HG03139 (cell line): Measurements from ENCODE around the gene KRT86.

ENCODE experiments used
- ATAC-seq: cut with Tn5 transposase; IDR thresholded peaks from one replicate; pipeline ENCODE4 v1.9.1; 2021; ENCODE audit not compliant: unreplicated experiment

KRT86 gene

DNA sequence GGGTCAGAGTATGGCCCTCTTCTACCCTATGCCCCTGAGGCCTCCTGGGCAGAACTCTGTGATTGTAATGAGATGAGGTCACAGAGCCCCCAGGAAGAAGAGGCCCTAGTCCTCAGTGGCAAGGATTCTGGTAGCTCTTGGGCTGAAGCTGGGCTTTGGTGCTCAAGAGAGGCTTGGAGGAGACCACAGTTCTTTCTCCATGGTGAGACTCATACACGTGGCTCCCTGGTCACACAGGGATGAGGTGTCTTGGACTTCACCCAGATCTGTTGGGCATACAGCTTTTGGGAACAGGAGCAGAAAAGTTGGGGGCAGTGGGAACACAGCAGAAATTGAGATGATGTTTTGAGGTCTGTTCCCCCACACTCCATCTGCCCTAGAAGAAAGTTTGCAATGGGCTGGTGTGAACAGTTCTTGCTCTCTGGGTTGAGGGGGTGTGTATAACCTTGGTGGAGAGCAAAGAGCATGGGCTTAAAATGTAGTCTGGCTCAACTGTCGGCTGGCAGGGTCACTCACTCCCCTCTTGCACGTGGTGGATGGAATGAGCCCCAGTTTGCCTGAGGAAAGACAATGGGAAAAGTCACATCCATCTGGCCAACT lies at the start of gene KRT86:
TSS of gene KRT86 (plus strand) at position 125 of the 600 bp plus-strand sequence. CDS start 27,272 bp downstream, outside the sequence.
- ATAC-seq: no peak

DNA sequence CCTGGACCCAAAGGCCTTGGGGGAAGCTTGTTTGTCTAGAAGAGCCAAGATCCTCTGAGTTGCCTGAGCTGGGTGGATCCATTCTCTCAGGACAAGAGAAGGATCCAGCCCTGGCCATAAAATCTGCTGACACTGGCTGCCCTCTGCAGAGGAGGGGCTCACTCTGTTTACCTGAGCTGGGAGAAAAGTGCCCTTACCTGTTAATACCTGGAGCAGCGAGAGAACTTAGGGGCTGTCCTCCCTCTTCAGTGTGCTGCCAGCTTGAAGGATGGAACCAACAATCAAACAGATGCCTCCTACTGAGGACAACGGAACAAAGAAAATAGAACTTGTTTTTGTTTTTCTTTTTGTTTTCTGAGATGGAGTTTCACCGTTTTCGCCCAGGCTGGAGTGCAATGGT lies 48.7 kb upstream of the KRT86 start:
- ATAC-seq: no peak

DNA sequence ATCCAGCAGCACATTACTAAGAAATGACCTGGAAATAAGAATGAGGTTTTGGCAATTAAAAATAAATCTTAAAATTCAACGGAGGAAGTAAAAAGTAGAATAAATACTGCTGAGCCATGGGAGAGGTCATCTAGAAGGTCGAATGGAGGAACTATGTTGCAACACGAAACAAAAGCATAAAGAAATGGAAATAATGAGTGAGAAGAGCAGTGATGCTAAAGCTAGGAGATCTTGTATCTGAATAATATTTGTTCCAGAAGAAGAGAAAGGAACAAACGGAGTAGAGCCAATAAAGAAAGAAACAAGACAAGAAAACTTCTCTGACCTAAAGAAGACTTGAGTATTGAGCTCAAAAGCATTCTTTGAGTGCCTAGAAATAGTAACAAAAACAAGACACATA lies 48.0 kb upstream of the KRT86 start:
- ATAC-seq: no peak

DNA sequence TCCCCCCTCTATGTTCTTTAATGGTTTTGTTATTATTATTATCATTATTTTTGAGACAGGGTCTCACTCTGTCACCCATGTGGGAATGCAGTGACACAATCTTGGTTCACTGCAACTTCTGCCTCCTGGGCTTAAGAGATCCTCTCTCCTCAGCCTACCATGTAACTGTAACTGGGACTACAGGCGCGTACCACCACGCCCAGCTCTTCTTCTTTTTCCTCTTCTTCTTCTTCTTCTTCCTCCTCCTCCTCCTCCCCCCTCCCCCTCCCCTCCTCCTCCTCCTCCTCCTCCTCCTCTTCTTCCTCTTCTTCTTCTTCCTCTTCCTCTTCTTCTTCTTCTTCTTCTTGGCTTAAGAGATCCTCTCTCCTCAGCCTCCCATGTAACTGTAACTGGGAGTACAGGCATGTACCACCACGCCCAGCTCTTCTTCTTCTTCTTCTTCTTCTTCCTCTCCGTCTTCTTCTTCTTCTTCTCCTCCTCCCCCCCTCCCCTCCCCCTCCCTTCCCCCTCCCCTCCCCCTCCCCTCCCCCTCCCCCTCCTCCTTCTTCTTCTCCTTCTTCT lies 46.8 kb upstream of the KRT86 start:
- no peak for ATAC-seq

DNA sequence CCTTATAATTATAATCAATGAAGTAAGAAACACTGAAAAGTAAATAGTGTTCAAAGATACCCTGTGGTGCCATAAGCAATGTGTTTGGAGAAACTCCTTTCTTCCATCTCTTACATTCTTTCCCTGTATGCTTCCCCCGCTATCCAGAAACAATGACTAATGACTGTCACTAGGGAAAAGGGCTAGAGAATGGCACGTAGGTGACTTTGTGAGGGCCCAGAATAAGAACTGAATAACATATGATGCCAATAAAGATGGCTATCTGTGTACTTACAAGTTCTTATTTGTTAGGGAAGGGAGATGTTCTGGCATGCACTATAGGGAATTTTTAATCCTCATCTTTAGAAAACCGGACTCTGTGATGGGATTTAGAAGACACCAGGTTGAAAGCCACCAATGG lies 46.1 kb upstream of the KRT86 start:
- no peak for ATAC-seq

DNA sequence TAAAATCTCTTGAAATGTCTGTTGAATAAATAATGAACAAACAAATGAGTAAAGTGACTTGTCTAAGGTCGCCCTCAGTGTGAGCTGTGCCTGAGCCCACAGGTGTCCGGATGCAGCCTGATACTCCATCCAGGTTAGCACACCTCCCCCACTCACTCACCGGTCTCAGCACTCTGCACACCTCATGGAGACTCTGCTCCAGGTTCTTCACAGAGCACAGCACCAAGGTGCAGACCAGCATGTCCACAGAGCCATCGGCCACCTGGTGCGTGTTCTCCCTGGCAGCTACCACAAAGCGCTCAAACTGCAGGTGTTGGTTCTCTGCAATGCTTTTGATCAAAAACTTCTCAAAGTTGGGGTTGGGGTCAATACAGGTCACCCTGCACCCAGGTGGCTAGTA lies 45.5 kb upstream of the KRT86 start:
- ATAC-seq: no peak

DNA sequence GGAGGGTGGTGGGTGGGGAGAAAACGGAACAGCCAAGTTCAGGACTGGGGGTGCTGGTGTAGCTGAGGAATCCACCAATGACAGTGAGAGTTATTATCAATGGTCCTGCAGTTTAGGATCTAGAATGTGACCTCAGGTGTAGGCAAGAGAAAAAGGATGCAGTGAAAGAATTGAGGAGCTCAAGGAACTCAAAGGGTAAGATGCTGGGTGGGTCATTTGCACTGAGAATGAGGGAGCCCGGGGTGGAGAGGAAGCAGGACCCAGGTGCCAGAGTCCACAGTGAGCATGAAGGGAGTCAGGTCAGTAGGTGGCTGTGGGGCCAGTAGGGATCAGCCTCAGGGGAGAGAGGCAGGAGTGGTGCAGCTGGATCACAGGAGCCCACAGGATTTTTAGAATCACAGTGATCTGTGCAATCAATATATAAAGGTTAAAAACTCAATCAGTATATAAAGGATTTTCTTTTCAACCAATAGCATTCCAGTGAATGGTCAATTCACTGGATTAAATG lies 44.6 kb upstream of the KRT86 start:
- ATAC-seq: no peak

DNA sequence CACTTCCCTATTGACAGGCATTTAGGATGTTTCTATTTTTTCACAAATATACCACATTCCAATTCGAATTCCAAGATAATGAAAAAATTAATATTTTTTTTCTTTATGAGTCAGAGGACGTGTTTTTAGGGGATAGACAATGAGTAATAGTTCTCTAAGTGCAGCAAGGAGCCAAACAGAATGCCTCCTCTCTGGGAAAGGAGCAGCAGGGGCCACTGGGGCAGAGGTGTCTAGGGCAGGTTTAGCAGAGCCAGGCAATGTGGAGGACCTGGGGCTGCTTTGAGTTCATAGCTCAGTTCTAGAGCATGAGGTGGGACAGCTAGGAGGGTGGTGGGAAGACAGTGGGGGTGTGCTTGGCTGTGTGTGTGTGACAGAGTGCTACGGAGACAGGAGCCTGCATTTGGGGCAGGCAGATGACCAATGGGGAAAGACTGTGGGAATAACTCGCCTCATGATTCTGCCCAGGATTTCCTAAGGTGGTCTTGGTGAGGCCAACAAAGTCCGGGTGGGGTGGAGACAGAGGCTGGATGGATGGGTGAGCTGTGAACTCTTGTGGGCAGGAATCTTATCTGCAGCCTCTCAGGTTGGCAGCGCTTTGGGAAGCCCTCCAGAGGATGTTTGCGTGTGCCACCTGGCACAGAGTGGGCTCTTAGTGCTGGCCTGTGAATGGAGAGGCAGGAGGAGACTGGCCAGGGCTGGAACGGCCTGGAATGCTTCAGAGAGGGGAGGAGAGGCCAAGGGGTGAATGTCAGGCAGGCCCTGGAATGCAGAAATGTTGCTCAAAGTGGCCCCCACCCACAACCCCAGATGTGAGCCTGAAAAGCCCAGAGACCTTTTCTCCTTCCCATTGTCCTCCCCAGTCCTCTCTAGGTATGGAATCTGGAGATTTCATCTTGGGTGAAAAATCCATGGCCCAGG lies 43.8 kb upstream of the KRT86 start:
- no peak for ATAC-seq

DNA sequence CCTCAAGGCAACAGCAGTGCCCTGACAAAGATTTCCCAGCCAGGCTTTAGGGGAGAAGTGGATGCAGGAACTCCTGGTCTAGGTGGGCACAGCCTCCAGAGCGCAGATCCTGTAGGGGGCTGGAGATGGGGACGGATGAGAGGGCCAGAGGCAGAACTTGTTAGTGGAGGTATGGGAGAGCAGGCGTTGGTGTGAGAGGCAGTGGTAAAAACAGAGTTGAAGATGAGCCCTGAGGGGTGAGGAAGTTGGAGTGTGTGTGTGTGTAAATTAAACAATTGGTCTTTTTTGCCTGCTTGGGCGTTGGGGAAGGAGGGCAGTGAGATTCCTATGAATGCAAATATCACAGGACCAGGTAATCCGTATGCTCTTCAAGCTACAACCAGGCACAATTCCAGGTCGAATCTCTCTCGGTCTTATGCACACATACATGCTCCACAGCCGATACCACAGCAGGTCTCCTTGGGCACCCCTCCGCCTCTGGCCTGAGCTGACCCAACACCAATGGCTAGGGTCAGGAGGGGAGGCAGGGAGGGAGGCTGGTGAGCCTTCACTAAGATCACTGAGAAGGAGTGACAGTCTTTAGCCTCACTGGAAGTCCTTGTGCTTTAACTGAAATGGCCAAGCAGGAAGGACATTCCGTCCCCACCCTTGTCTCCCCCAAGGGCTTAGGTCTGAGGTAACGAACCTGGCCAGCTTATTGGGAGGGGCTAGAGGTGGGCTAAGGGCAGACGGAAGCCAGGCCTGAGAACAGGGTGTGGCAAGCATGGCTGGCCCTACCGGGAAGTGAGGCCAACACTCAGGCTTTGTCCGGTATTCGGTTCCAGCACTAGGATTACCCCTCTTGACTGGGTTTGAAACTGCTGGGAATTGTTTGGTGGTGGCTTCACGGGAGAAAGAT lies 42.9 kb upstream of the KRT86 start:
- ATAC-seq: no peak

DNA sequence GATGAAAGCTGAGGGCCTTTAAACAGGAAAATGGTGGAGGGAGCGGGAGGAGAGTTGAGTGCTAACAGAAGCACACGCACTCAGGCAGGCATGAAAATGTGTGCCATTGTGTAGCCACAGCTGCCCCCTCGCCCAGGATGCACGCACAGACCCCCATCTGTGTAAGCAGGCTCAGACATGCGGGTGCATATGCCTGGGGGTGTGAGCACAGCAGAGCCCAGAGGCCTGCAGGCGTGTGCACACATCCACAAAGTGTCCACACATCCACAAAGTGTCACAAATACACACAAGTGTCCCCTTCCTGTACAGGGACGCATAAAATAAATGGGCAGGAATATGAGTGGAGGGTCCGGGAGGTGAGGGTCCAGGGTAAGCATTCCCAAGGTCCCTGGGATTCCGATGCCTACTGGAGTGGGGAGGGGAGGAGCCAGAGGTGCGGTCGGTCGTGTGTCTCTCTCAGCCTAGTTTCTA lies 42.2 kb upstream of the KRT86 start:
- no peak for ATAC-seq

DNA sequence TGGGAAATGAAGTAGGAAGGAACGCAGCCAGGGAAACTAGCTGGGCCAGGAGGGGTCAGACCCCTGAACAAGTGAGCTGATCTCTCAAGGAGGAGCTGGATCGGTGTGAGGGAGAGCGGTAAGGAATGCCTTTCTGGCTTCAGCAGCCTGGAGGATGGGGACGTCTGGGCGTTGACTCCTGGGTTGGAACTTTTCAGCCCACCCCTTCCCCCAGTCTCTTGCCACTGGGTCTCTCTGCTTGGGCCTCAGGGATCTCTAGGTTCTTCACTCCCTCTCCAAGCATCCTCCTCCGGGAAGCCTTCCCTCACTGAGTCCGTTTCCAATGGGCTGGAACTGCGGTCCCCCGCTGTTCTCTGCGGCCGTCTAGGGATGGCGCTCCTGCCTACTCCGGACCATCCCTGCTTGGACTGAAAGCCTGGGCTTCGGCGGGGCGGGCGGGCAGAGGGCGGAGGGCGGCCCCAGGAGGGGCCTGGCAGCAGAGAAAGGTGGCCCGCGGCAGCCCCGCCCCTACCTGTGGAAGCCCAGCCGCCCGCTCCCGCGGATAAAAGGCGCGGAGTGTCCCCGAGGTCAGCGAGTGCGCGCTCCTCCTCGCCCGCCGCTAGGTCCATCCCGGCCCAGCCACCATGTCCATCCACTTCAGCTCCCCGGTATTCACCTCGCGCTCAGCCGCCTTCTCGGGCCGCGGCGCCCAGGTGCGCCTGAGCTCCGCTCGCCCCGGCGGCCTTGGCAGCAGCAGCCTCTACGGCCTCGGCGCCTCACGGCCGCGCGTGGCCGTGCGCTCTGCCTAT lies 41.6 kb upstream of the KRT86 start, which contains the start of gene KRT7:
TSS of gene KRT7 (plus strand) at position 570 of the 788 bp plus-strand sequence. CDS start at position 624, 54 bp downstream.
- no peak for ATAC-seq

DNA sequence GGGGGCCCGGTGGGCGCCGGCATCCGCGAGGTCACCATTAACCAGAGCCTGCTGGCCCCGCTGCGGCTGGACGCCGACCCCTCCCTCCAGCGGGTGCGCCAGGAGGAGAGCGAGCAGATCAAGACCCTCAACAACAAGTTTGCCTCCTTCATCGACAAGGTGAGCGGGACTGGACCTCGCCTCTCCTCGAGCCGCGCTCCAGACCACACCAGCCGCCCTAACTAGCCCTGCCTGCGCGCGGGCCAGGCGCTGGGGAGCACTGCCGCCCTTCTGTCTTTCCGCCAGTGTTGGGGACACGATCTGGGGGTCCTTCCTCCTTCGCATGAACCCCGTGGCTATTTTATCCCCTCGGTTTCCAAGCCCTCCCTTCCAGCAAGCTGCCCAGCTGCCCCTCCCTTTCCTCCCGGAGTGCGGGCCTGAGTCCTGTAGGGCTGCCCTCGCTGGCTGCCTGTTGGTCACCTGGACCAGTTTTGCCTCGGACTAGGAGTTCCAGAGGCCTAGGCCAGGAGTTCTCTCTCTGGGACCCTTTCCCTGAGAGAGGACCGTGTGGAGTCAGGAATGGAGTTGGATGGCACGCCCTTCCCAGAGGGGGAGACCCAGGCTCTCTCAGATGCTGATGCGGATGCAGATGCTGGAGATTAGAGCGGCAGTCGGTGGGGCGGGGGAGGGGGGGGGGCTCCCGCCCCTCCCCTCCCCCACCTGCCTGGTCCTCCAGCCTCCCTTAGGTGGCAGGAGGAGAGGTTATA lies 40.8 kb upstream of the KRT86 start:
- no peak for ATAC-seq

DNA sequence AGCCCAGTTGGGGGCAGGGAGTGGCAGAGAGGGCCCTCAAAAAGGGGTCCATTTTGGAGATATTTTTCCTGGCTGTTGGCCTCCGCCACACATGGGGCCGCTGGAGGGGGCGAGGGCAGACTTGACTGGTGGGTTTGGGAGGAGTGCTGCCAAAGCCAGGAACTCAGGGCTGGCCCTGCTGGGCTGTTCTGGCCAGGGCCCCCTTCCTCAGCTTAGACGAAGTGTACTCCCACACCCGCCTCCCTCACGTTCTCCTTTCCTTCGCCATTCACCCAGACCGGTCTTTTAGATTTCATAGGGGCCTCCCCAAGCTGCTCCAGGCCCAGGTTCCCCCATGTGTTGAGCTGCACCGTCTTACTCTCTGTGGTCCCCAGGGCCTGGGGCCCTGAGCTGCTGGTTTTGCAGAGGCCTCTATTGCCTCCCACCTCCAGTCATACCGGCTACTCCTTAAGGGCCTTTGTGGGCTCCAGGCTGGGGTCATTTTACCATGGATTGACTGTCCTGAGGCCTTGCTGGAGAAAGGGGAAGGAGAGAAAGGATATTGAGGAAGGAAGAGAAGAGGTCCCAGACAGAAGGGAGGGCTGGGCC lies 40.1 kb upstream of the KRT86 start:
- no peak for ATAC-seq

DNA sequence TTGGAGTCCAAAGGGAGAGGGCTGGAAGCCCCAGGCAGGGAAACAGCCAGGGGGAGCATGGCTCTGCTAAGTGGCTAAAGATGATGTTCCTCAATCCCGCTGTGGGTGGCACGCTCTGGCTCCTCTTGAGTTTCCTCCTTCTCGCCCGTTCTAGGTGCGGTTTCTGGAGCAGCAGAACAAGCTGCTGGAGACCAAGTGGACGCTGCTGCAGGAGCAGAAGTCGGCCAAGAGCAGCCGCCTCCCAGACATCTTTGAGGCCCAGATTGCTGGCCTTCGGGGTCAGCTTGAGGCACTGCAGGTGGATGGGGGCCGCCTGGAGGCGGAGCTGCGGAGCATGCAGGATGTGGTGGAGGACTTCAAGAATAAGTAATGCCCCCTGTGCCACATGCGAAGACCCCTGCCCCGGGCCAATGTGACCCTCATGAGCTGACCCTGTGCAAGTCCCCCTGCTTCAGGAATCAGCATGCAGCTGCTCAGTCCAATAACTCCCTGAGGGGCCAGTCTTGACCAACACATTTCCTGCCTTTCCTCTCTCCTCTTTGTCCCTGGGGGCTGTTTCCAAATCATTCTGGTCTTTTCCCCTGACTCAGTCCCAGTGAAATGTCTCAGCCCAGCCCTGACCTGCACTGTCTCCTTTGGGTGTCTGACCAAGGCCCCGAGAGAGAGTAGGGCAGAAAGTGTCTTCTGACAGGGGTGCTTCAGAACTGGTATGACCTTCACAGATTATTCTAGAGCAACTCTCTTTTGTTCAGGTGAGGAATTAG lies 39.3 kb upstream of the KRT86 start:
- no peak for ATAC-seq

DNA sequence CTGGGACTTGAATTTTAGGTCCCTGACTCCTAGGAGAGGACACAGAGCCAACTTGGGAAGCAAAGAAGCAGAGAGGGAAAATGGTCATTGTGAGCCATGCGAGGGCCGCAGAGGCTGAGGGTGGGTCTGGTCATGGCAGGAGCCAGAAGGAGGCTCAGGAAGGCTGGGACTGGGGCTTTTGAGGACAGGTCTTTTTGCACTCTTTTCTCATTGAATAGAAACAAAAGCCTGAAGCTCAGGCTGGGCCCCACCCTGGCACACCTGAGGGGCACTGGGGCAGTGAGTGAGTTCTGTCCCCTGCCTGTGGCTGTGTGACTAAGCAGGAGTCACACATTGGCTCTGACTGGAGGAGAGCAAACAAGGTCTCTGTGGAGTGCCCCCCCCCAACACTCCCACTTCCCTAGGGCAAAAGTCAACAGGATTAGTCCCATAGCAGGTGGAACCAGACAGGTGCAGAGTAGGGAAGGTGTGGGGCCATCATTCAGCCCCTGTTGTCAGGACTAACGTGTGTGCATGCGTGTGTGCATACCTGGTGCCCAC lies 38.6 kb upstream of the KRT86 start:
- no peak for ATAC-seq

DNA sequence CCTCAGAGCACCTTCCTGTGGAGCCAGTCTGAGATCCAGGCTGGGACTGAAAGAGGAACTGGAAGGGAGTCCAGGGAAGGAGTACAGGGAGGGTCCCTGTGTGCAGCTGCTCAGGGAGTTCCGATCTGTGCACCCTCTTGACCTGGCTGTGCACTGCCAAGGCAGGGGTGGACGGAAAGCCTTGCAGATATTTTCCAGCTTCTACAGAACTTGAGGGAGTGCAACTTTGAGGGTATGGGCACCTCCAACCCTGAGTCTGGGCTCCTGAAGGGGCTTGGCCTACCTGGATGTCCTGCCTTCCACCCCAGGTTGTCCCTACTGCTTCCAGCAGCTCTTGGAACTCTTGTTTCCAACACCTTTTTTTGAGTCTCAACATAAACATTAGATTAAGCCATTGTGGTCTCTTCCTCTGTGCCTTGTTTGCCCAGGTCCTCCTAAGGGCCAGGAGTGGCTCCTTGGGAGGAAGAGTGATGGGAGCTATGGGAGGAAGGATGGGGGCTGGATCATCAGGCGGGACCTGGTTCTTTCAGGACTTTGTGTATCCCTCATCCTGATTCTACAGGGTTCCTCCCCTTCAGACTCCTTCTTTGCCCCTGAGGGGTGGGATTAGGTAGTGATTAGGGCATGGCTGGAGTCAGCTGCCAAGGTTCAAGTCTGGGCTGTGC lies 37.9 kb upstream of the KRT86 start:
- no peak for ATAC-seq

DNA sequence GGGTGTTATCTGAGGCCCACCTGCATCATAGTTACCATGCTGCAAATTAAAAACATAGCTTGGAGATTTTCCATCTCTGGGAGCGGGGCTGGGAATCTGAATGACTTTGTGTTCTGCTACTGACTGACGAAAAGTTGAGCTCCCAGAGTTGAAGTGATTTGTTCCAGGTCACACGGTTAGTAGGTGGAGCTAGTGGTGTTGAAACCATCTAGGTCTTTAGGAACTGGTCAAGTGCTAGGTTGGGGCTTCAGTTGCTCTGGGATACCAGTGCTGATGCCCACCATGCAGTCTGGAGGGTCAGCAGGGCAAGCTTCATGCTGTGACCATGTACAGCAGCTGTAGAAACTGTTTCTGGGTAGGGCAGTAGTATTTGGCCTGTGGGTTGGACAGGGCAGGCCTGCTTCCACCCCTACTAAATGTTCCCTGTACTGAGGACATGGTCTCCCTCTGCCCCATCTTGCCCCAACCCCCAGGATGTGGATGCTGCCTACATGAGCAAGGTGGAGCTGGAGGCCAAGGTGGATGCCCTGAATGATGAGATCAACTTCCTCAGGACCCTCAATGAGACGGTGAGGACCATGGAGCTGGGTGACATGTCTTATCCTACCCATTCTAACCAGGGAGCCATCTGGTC lies 36.1 kb upstream of the KRT86 start:
- no peak for ATAC-seq
